Activated CD4-positive, alpha-beta T cell treated with anti-CD3 and anti-CD28 coated beads, Interleukin-2, amount 10 ng/mL, durations not matched to agents 7 days and 5 days (primary cell): ENCODE measurements around the gene UBE2L3. TPM values are rescaled to one million over a fixed set of nuclear protein-coding genes. Genes with fewer than 3 reads are reported as not detected.
"Not testable (repeated sequence)": the region's sequence is repeated elsewhere in the genome, so short reads cannot be mapped to it uniquely, and the experiment has no call there.

ENCODE experiments used
- CTCF ChIA-PET: fragments of 350-600 bp; sonication (Branson Sonifier 250); formaldehyde crosslinking; loops from one replicate; lab custom pipeline; 2021; ENCODE audit warnings: antibody characterized with exemption; lab: Charles Lee
- POLR2A ChIA-PET: fragments of 350-600 bp; sonication (Branson Sonifier 250); formaldehyde crosslinking; loops from one replicate; lab custom pipeline; 2021; ENCODE audit warnings: antibody characterized with exemption; lab: Charles Lee
- DNase-seq: peaks from one replicate; pipeline ENCODE4 v3.0.0-alpha.2; 2020
- H3K27ac Mint-ChIP-seq: one replicate; pipeline ENCODE4 v1.8.0; 2021; ENCODE audit warnings: mild to moderate bottlenecking, moderate library complexity, mixed read lengths
- H3K27me3 Mint-ChIP-seq: one replicate; pipeline ENCODE4 v1.8.0; 2021; ENCODE audit warnings: mixed read lengths
- H3K36me3 Mint-ChIP-seq: one replicate; pipeline ENCODE4 v1.8.0; 2021; ENCODE audit warnings: low read depth, mixed read lengths
- H3K4me1 Mint-ChIP-seq: one replicate; pipeline ENCODE4 v1.8.0; 2021; ENCODE audit warnings: mixed read lengths
- H3K4me3 Mint-ChIP-seq: one replicate; pipeline ENCODE4 v1.8.0; 2021; ENCODE audit warnings: mild to moderate bottlenecking, moderate library complexity, mixed read lengths
- H3K9me3 Mint-ChIP-seq: one replicate; pipeline ENCODE4 v1.8.0; 2021; ENCODE audit warnings: mixed read lengths
- total RNA-seq, 2 experiments: library from RNA; stranded (reverse); gene quantifications; one replicate each; pipeline ENCODE4 v1.2.3, GENCODE V29; 2021

UBE2L3 gene
- total RNA-seq, 2 experiments from 2014 or later: 64.6 to 79.1 TPM

- no peak for DNase-seq
- CTCF ChIA-PET: interaction anchor here (1.9 to 4.3 kb wide), 2 partner anchors 13 to 31 kb away, joined by 4 to 16 read pairs; partner anchors contain the start of gene YDJC
- H3K27me3 Mint-ChIP-seq: no peaks in the 10 kb centered on the region
- H3K4me1 Mint-ChIP-seq: peaks cover 2% of the 10 kb centered on the region
- H3K36me3 Mint-ChIP-seq: peaks cover 26% of the 10 kb centered on the region
- no peak overlapping the region for H3K4me3 Mint-ChIP-seq
- POLR2A ChIA-PET: no interaction called here
- no peak overlapping the region for H3K27ac Mint-ChIP-seq
- no peaks in the 10 kb centered on the region for H3K9me3 Mint-ChIP-seq
Measured at GRCh38 chr22:21615731-21616130, 48.2 kb downstream of the UBE2L3 start.

- H3K27me3 Mint-ChIP-seq, DNase-seq, H3K27ac Mint-ChIP-seq, H3K4me1 Mint-ChIP-seq, H3K4me3 Mint-ChIP-seq, H3K9me3 Mint-ChIP-seq, POLR2A ChIA-PET: not testable (repeated sequence)
- H3K36me3 Mint-ChIP-seq: peaks cover 17% of the 10 kb centered on the region
- CTCF ChIA-PET: interaction anchor here (1.2 to 3.6 kb wide), 4 partner anchors 9 to 30 kb away, joined by 4 to 24 read pairs (median 6); partner anchors contain the start of gene YDJC
Measured at GRCh38 chr22:21617337-21617736, 49.8 kb downstream of the UBE2L3 start.

- H3K4me1 Mint-ChIP-seq: peaks cover 6% of the 10 kb centered on the region
- no peaks in the 10 kb centered on the region for H3K27me3 Mint-ChIP-seq
- H3K36me3 Mint-ChIP-seq: peaks cover 15% of the 10 kb centered on the region
- CTCF ChIA-PET: interaction anchor here (0.7 kb wide), 1 partner anchor 10 kb away, joined by 3 read pairs; no protein-coding TSS in a partner anchor
- DNase-seq: no peak
- no peak overlapping the region for H3K4me3 Mint-ChIP-seq
- POLR2A ChIA-PET: no interaction called here
- no peak overlapping the region for H3K27ac Mint-ChIP-seq
- H3K9me3 Mint-ChIP-seq: no peaks in the 10 kb centered on the region
Measured at GRCh38 chr22:21621025-21621424, 53.5 kb downstream of the UBE2L3 start.

GRCh38 chr22:21622011-21622918, 54.8 kb downstream of the UBE2L3 start:
- Mint-ChIP-seq H3K9me3 (no peaks in the 10 kb centered on the region), H3K4me1 (peaks cover 11% of the 10 kb centered on the region), H3K36me3 (peaks cover 19% of the 10 kb centered on the region)

GRCh38 chr22:21622919-21623647, 55.6 kb downstream of the UBE2L3 start:
- H3K36me3 Mint-ChIP-seq: peaks cover 28% of the 10 kb centered on the region
- POLR2A ChIA-PET: no interaction called here
- no peaks in the 10 kb centered on the region for H3K27me3 Mint-ChIP-seq
- no peak for DNase-seq
- no peak overlapping the region for H3K4me3 Mint-ChIP-seq
- H3K27ac Mint-ChIP-seq: no peak overlapping the region
- H3K9me3 Mint-ChIP-seq: no peaks in the 10 kb centered on the region
- CTCF ChIA-PET: interaction anchor here (1.3 to 14.3 kb wide), 2 partner anchors 10 to 24 kb away, joined by 4 to 213 read pairs; partner anchors contain the start of gene SDF2L1
- H3K4me1 Mint-ChIP-seq: peaks cover 18% of the 10 kb centered on the region

More at GRCh38 chr22:21622011-21622918, 54.8 kb downstream of the UBE2L3 start:
- CTCF ChIA-PET: interaction anchor here (14.3 kb wide), 1 partner anchor 25 kb away, joined by 213 read pairs; the partner anchor contains the start of gene SDF2L1
- DNase-seq: no peak
- Mint-ChIP-seq H3K4me3 (no peak overlapping the region), H3K27me3 (no peaks in the 10 kb centered on the region), H3K27ac (no peak overlapping the region)
- POLR2A ChIA-PET: no interaction called here

DNA sequence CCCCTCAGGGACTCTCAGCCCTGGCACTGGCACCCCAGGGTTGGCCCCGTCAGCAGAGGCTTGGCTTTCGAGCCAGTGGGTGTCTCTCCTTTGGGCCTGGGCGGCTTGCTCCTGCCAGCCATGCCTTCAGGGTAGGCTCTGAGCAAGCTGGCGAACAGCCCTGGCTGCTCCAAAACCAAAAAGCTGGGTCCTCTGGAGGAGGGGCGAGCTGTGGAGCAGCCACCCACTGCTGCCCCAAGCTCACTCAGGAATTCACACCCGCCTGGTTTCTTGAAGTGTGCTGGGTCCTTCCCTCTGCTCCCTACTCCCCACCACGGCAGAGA, 56.1 kb downstream of the UBE2L3 start:
- Mint-ChIP-seq H3K9me3 (no peaks in the 10 kb centered on the region), H3K4me1 (peaks cover 22% of the 10 kb centered on the region), H3K27ac (no peak overlapping the region), H3K36me3 (peaks cover 32% of the 10 kb centered on the region), H3K27me3 (no peaks in the 10 kb centered on the region), H3K4me3 (no peak overlapping the region)
- ChIA-PET POLR2A (no interaction called here), CTCF (interaction anchor here (1.3 to 14.3 kb wide), 2 partner anchors 10 to 23 kb away, joined by 4 to 213 read pairs; partner anchors contain the start of gene SDF2L1)
- DNase-seq: no peak

DNA sequence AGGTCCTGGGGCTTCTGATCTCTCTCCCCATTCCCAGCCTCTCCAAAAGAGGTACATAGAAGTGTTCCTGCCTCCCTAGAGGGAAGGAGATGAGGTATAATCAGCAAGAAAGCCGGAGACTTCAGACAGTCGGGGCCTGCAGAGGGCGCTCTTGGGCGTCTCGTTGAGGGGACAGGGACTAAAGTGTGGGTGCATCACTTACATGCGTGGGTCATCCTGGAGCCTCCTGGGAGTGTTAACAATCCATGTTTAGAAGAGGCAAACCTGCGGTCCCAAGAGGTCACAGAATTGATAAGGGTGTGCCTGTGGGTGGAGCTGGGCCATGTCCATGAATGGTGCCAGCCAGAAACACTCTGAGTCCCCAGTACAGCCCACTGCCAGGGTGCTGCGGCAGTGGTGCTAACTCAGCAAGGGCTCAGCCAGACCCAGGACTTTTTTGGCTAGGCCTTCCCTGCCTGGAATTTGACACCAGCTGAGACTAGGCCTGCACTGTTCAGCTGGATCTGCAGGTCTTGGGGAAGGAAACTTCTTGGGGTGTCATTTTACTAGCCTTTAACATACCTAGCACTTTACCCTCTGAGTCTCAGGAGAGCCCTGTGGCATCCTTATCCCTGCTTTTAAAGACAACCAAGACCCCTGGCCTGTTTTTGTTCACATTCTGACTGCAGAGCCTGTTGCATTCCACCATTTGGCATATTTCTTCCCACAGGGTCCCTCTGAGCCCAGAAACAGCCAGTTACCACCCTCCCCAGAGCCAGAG, 56.8 kb downstream of the UBE2L3 start:
- Mint-ChIP-seq H3K27ac (peak overlapping the region; percentile 21), H3K4me3 (no peak overlapping the region), H3K27me3 (no peaks in the 10 kb centered on the region), H3K9me3 (no peaks in the 10 kb centered on the region), H3K36me3 (peaks cover 34% of the 10 kb centered on the region), H3K4me1 (peaks cover 24% of the 10 kb centered on the region)
- ChIA-PET CTCF (interaction anchor here (1.3 to 14.3 kb wide), 2 partner anchors 11 to 23 kb away, joined by 4 to 213 read pairs; partner anchors contain the start of gene SDF2L1), POLR2A (no interaction called here)
- DNase-seq: peak; percentile 31

DNA sequence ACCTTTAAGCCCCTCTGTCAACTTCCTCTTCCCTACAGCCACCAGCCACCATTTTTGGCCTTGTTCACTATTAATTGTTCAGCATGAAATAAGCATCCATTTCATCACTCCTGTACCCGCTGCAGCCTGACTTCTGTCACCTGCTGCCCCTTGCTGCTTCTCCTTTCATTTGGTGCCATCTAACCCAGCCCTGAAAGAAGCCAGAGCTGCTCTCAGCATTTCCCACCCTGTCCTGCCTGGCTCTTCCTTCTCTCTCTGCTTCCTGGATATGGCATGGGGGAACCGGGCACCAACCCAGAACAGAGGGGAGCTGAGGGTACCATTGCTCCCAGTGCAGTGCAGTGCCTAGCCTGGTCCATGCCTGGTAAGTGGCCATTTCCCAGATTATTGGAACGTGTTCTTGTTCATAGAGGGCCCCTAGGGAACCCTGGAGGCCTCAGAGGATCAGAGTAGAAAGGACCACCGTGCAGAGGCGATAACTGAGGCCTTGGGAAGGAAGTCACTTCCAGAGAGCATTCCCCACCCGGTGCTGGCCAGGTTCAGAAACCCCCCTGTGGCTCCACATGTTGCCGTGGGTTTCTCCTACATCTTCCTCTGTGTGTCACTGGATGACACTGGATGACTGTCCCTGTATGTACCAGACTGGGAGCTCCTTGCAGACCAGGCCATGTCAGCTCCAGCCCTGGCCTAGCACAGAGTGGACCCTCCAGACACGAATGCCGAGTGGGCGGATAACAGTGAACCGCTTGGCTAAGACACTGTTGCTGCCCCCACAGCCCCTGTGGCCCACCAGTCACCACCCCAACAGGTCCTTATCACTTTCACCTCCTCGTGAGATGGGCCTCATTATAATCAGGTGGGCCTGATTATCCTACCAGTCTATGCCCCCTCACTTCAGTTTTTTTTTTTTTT, 57.6 kb downstream of the UBE2L3 start:
- no peak overlapping the region for H3K4me3 Mint-ChIP-seq
- H3K9me3 Mint-ChIP-seq: no peaks in the 10 kb centered on the region
- DNase-seq: no peak
- peaks cover 24% of the 10 kb centered on the region for H3K4me1 Mint-ChIP-seq
- ChIA-PET CTCF (interaction anchor here (0.9 to 14.3 kb wide), 2 partner anchors 11 to 22 kb away, joined by 4 to 213 read pairs; partner anchors contain the start of gene SDF2L1), POLR2A (no interaction called here)
- H3K27ac Mint-ChIP-seq: peak overlapping the region; percentile 21
- no peaks in the 10 kb centered on the region for H3K27me3 Mint-ChIP-seq
- H3K36me3 Mint-ChIP-seq: peaks cover 35% of the 10 kb centered on the region

DNA sequence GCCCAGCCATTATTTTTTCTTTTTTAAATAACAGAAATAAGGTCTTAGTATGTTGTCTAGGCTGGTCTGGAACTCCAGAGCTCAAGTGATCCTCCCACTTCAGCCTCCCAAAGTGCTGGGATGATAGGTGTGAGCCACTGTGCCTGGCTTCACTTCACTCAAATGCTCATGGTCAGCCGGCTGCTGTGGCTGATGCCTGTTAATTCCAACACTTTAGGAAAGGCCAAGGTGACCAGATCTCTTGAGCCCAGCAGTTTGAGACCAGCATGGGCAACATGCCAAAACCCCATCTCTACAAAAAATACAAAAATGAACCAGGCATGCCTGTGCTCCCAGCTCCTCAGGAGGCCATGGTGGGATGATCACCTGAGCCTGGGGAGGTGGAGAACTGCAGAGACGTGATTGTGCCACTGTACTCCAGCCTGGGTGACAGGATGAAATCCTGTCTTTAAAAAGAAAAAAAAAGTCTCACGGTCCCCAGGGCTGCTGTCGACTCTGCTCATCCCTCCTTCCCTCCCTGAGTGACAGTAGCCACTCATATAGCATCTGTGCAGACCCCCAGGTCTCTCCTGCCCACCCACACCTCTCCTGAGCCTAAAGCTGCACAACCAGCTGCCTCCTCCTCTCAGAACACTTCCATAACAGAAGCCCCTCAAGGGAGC, 58.7 kb downstream of the UBE2L3 start:
- no peak overlapping the region for H3K4me3 Mint-ChIP-seq

GRCh38 chr22:21626735-21627469, 59.4 kb downstream of the UBE2L3 start:
- POLR2A ChIA-PET: interaction anchor here (0.5 kb wide), 1 partner anchor 27 kb away, joined by 3 read pairs; no protein-coding TSS in a partner anchor
- H3K27me3 Mint-ChIP-seq: no peaks in the 10 kb centered on the region
- CTCF ChIA-PET: interaction anchor here (0.7 to 14.3 kb wide), 2 partner anchors 10 to 20 kb away, joined by 7 to 213 read pairs; partner anchors contain the start of gene SDF2L1
- H3K4me1 Mint-ChIP-seq: peaks cover 36% of the 10 kb centered on the region
- peak overlapping the region; percentile 42 for H3K4me3 Mint-ChIP-seq
- H3K9me3 Mint-ChIP-seq: no peaks in the 10 kb centered on the region
- peaks cover 35% of the 10 kb centered on the region for H3K36me3 Mint-ChIP-seq
- no peak overlapping the region for H3K27ac Mint-ChIP-seq
- DNase-seq: no peak

More for the DNA sequence above, 58.7 kb downstream of the UBE2L3 start:
- CTCF ChIA-PET: interaction anchor here (0.7 to 14.3 kb wide), 2 partner anchors 9 to 21 kb away, joined by 7 to 213 read pairs; partner anchors contain the start of gene SDF2L1
- Mint-ChIP-seq H3K27me3 (no peaks in the 10 kb centered on the region), H3K4me1 (peaks cover 32% of the 10 kb centered on the region), H3K27ac (no peak overlapping the region), H3K9me3 (no peaks in the 10 kb centered on the region), H3K36me3 (peaks cover 35% of the 10 kb centered on the region)
- no peak for DNase-seq
- POLR2A ChIA-PET: interaction anchor here (0.5 kb wide), 1 partner anchor 26 kb away, joined by 3 read pairs; no protein-coding TSS in a partner anchor
